CD8-positive, alpha-beta memory T cell (primary cell): ENCODE measurements around the gene NFIA. TPM values are rescaled to one million over a fixed set of nuclear protein-coding genes. Genes with fewer than 3 reads are reported as not detected.

Source experiments
- CTCF ChIA-PET: fragments of 350-600 bp; sonication (Branson Sonifier 250); formaldehyde crosslinking; loops from one replicate; lab custom pipeline; 2021; ENCODE audit warnings: antibody characterized with exemption; lab: Charles Lee
- POLR2A ChIA-PET: fragments of 350-600 bp; sonication (Branson Sonifier 250); formaldehyde crosslinking; loops from one replicate; lab custom pipeline; 2021; ENCODE audit warnings: antibody characterized with exemption; lab: Charles Lee
- DNase-seq, 5 donors: peaks; one replicate each; pipeline versions ENCODE4 v3.0.0 to v3.0.0-alpha.2; 2020 to 2022; ENCODE audit warnings: mixed read lengths in 1 of 5
- H3K27ac ChIP-seq: one replicate; pipeline ENCODE4 v1.7.0; 2013; ENCODE audit warnings: low read depth, mild to moderate bottlenecking, low read length, moderate library complexity
- H3K27me3 ChIP-seq: 2 replicates; pipeline ENCODE4 v1.7.0; 2013; ENCODE audit warnings: low read length, mild to moderate bottlenecking; ENCODE audit not compliant: insufficient read depth, poor library complexity, severe bottlenecking
- H3K36me3 ChIP-seq: 2 replicates; pipeline ENCODE4 v1.7.0; 2013; ENCODE audit warnings: mild to moderate bottlenecking, low read length, moderate library complexity; ENCODE audit not compliant: insufficient read depth
- H3K4me1 ChIP-seq: 2 replicates; pipeline ENCODE4 v1.7.0; 2013; ENCODE audit warnings: mild to moderate bottlenecking, low read length, moderate library complexity; ENCODE audit not compliant: insufficient read depth
- H3K4me3 ChIP-seq: 2 replicates; pipeline ENCODE4 v1.7.0; 2013; ENCODE audit warnings: mild to moderate bottlenecking, low read length
- H3K9me3 ChIP-seq: 2 replicates; pipeline ENCODE4 v1.7.0; 2013; ENCODE audit warnings: mild to moderate bottlenecking, low read length
- H3K27ac Mint-ChIP-seq, 8 donors: one replicate each; pipeline ENCODE4 v1.8.0; 2020 to 2021; ENCODE audit warnings: mixed read lengths in 8 of 8, mild to moderate bottlenecking in 6 of 8, inconsistent platforms in 3 of 8, moderate library complexity in 3 of 8
- H3K27me3 Mint-ChIP-seq, 2 donors: one replicate each; pipeline ENCODE4 v1.8.0; 2020 to 2021; ENCODE audit warnings: mixed read lengths in 2 of 2, mild to moderate bottlenecking in 1 of 2, moderate library complexity in 1 of 2
- H3K36me3 Mint-ChIP-seq, 3 donors: one replicate each; pipeline ENCODE4 v1.8.0; 2020 to 2021; ENCODE audit warnings: mixed read lengths in 3 of 3, inconsistent platforms in 1 of 3, mild to moderate bottlenecking in 1 of 3
- H3K4me1 Mint-ChIP-seq, 3 donors: one replicate each; pipeline ENCODE4 v1.8.0; 2020 to 2021; ENCODE audit warnings: mixed read lengths in 3 of 3, inconsistent platforms in 1 of 3, mild to moderate bottlenecking in 1 of 3
- H3K4me3 Mint-ChIP-seq, 7 donors: one replicate each; pipeline ENCODE4 v1.8.0; 2020 to 2021; ENCODE audit warnings: mixed read lengths in 7 of 7, mild to moderate bottlenecking in 6 of 7, moderate library complexity in 4 of 7, inconsistent platforms in 2 of 7
- H3K9me3 Mint-ChIP-seq, 5 donors: one replicate each; pipeline ENCODE4 v1.8.0; 2020 to 2022; ENCODE audit warnings: mixed read lengths in 5 of 5, mild to moderate bottlenecking in 3 of 5, moderate library complexity in 2 of 5, inconsistent platforms in 1 of 5
- polyA plus RNA-seq: library from polyadenylated mRNA; unstranded; fragments of 300-500 nt; fragmentation: Illumina TruSeq; gene quantifications from one replicate; pipeline ENCODE4 v1.2.3, GENCODE V29; 2021
- total RNA-seq, 2 experiments: library from RNA; stranded (reverse); gene quantifications; one replicate each; pipeline ENCODE4 v1.2.3, GENCODE V29; 2021

The NFIA gene
- total and polyA plus RNA-seq, 3 experiments from 2014 or later: 6.1 to 9.9 (median 7.0) TPM

DNA sequence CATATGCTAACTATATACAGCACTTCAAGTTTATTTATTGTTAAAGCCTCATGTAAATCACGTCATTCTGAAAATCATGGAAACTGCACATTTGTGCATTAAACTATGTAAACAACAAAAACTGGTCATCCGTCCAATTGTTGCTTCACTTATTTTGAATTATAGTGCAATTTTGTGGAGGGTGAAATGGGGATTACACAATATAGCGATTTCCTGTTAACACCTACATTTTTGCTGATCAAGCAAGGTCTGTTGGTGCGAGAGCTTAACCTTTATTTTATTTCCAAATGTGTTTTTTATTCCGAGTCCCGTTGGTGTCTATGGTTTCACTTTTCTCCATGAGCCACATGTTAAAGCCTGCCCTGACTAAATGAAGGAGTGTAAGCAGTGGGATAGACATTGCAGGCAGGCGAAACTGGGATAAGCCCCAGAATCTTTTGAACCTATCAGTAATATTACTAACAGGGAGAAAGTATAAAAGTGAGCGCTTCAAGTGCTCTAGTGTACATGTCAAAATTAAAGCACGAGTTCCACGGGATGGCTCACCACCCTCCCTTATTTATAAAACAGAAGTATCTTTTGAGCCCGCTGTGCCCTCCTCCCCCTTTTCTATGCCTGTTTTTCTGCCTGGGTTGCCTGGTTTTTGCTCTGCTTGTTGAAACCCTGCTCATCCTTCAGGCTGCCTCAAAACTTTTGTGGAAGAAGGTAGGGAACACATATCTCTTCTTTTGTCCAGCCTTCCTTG, 120.7 kb downstream of the NFIA start:
- POLR2A ChIA-PET: no interaction called here
- Histone ChIP-seq H3K36me3 (no peaks in the 10 kb centered on the region), H3K27me3 (no peaks in the 10 kb centered on the region), H3K4me3 (no peak overlapping the region), H3K9me3 (no peaks in the 10 kb centered on the region), H3K4me1 (no peaks in the 10 kb centered on the region), H3K27ac (no peak overlapping the region)
- no peaks in the 10 kb centered on the region for H3K9me3 Mint-ChIP-seq
- peaks cover 0 to 2% of the 10 kb centered on the region in 2 donors for H3K27me3 Mint-ChIP-seq
- H3K4me3 Mint-ChIP-seq: no peak overlapping the region
- peaks cover 0 to 3% (median 0%) of the 10 kb centered on the region in 3 donors for H3K36me3 Mint-ChIP-seq
- no peak overlapping the region for H3K27ac Mint-ChIP-seq
- CTCF ChIA-PET: interaction anchor here (1.6 kb wide), 1 partner anchor 154 kb away, joined by 4 read pairs; no protein-coding TSS in a partner anchor
- no peaks in the 10 kb centered on the region for H3K4me1 Mint-ChIP-seq
- DNase-seq: no peak

- POLR2A ChIA-PET: no interaction called here
- H3K4me1 ChIP-seq: no peaks in the 10 kb centered on the region
- peaks cover 0 to 3% (median 0%) of the 10 kb centered on the region in 3 donors for H3K36me3 Mint-ChIP-seq
- no peak overlapping the region for H3K27ac Mint-ChIP-seq
- no peaks in the 10 kb centered on the region for H3K9me3 ChIP-seq
- no peaks in the 10 kb centered on the region for H3K4me1 Mint-ChIP-seq
- H3K9me3 Mint-ChIP-seq: no peaks in the 10 kb centered on the region
- no peak for DNase-seq
- H3K4me3 Mint-ChIP-seq: no peak overlapping the region
- peaks cover 0 to 2% of the 10 kb centered on the region in 2 donors for H3K27me3 Mint-ChIP-seq
- H3K27me3 ChIP-seq: no peaks in the 10 kb centered on the region
- H3K4me3 ChIP-seq: no peak overlapping the region
- CTCF ChIA-PET: interaction anchor here (1.6 kb wide), 1 partner anchor 155 kb away, joined by 4 read pairs; no protein-coding TSS in a partner anchor
- H3K36me3 ChIP-seq: no peaks in the 10 kb centered on the region
- H3K27ac ChIP-seq: no peak overlapping the region
These were observed 122.2 kb downstream of the NFIA start for GRCh38 chr1:61204528-61204927.

DNA sequence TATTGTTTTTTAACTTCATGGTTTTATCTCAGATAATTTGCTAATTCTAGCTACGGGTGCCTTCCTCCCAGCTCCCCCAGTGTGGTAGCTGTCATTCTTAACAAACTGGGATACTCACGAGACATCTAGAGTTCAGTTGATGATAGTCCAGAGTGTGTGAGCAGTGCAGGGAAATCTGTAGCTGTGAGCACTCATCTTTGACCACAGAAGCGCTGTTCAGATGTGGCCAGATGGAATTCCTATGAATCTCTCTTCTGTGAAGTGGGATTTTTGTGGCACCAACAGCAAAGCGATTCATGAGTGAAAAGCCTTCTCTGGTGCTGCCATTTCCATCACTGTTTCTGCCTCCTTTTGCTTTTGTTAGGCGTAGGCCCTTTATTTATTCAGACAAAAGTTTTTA, 125.1 kb downstream of the NFIA start:
- H3K36me3 Mint-ChIP-seq: peaks cover 0 to 3% (median 0%) of the 10 kb centered on the region in 3 donors
- H3K9me3 Mint-ChIP-seq: no peaks in the 10 kb centered on the region
- H3K27ac Mint-ChIP-seq: no peak overlapping the region
- Histone ChIP-seq H3K36me3 (no peaks in the 10 kb centered on the region), H3K4me3 (no peak overlapping the region), H3K9me3 (no peaks in the 10 kb centered on the region), H3K27me3 (no peaks in the 10 kb centered on the region), H3K4me1 (no peaks in the 10 kb centered on the region), H3K27ac (no peak overlapping the region)
- ChIA-PET CTCF (interaction anchor here (5.7 kb wide), 1 partner anchor 158 kb away, joined by 44 read pairs; no protein-coding TSS in a partner anchor), POLR2A (no interaction called here)
- H3K4me1 Mint-ChIP-seq: peaks cover 0 to under 1% (median 0%) of the 10 kb centered on the region in 3 donors
- peaks cover 0 to 2% of the 10 kb centered on the region in 2 donors for H3K27me3 Mint-ChIP-seq
- no peak for DNase-seq
- H3K4me3 Mint-ChIP-seq: no peak overlapping the region

DNA sequence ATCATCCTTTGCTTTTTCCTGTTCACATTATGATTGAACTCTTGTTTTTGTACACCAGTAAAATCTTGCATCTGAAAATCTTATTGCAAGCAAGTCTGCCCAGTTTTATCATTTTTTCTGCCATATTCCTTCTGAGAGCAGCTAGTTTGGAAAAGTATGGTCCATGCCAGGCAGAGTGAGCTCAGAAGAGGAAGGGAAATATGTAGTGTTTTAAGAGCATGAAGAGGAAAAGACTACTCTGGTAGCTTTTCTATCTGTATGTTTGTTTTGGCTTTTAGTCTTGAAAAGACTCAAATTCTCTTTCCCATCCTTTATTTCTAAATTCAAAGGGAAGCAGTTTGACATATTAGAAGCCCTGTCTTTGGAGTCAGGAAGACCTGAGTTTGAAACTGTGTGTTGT, 125.8 kb downstream of the NFIA start:
- DNase-seq: no peak
- Mint-ChIP-seq H3K27ac (no peak overlapping the region), H3K36me3 (peaks cover 0 to 3% (median 0%) of the 10 kb centered on the region in 3 donors), H3K4me3 (no peak overlapping the region), H3K9me3 (no peaks in the 10 kb centered on the region), H3K27me3 (peaks cover 0 to 4% of the 10 kb centered on the region in 2 donors), H3K4me1 (peaks cover 2 to 8% (median 7%) of the 10 kb centered on the region in 3 donors)
- POLR2A ChIA-PET: no interaction called here
- Histone ChIP-seq H3K36me3 (no peaks in the 10 kb centered on the region), H3K4me3 (no peak overlapping the region), H3K27me3 (no peaks in the 10 kb centered on the region), H3K9me3 (no peaks in the 10 kb centered on the region), H3K27ac (no peak overlapping the region), H3K4me1 (no peaks in the 10 kb centered on the region)
- CTCF ChIA-PET: interaction anchor here (5.7 kb wide), 1 partner anchor 158 kb away, joined by 44 read pairs; no protein-coding TSS in a partner anchor

DNA sequence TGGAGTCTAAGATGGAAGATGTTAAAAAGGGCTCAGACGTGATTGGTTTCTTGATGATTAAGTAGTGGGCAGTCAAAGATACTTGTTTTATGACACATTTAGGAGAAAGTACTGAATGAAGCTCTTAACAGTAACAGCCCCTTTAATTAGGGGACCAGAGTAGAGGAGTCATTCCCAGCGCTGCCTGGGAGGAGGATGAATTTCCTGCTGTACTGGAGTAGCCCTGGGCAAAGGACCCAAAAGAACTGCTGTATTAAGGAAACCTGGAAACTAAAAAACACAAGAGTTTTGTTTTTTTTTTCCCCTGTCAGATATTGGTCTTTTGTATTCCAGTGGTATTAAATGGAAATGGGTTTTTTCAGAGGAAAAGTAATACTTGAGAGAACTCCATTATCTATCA, 126.5 kb downstream of the NFIA start:
- peaks cover 0 to 4% of the 10 kb centered on the region in 2 donors for H3K27me3 Mint-ChIP-seq
- peaks cover 0 to 3% (median 3%) of the 10 kb centered on the region in 3 donors for H3K36me3 Mint-ChIP-seq
- H3K36me3 ChIP-seq: no peaks in the 10 kb centered on the region
- H3K4me3 ChIP-seq: no peak overlapping the region
- H3K9me3 Mint-ChIP-seq: no peaks in the 10 kb centered on the region
- no peaks in the 10 kb centered on the region for H3K4me1 ChIP-seq
- H3K27ac ChIP-seq: no peak overlapping the region
- ChIA-PET POLR2A (no interaction called here), CTCF (interaction anchor here (1.0 to 5.7 kb wide), 2 partner anchors 131 to 159 kb away, joined by 3 to 44 read pairs; no protein-coding TSS in a partner anchor)
- DNase-seq: no peak
- no peaks in the 10 kb centered on the region for H3K27me3 ChIP-seq
- peaks cover 2 to 10% (median 8%) of the 10 kb centered on the region in 3 donors for H3K4me1 Mint-ChIP-seq
- H3K27ac Mint-ChIP-seq: no peak overlapping the region
- no peaks in the 10 kb centered on the region for H3K9me3 ChIP-seq
- H3K4me3 Mint-ChIP-seq: no peak overlapping the region

DNA sequence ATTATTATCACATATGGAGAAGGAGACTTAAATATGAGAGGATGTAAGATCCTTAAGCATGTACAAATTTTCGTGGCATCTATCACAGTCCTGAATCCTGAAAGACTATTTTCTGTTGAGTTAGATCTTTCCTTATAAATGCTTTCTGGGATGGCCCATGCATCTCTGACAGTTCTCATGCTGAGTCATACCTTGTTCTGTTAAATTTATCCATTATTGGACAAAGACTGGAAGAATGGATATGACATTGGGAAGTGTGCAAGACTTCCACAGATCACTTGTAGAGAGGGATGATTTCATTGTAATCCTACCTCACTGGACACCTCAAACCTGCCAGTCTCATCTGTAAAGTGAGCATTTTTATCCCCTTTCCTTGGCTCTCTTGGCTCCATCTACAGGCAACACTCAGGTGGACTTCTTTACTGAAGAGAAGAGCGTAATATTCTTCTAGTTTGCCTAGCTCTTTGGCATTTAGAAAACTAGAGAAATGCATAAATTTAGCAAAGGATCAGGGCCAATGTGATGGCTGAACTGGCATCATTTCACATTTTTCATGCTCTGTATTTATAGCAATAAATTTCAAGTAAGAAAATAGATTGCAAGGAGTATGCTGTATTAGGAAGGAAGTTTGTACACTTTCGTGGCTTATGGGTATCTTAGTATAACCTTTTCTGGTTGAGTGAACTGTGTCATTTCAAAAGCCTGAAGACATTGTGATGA, 128.2 kb downstream of the NFIA start:
- peak overlapping the region in 1 of 8 donors; percentile 28 for H3K27ac Mint-ChIP-seq
- H3K4me1 Mint-ChIP-seq: peaks cover 2 to 10% (median 8%) of the 10 kb centered on the region in 3 donors
- H3K36me3 Mint-ChIP-seq: peaks cover 0 to 3% (median 3%) of the 10 kb centered on the region in 3 donors
- Histone ChIP-seq H3K27ac (no peak overlapping the region), H3K4me1 (no peaks in the 10 kb centered on the region), H3K9me3 (no peaks in the 10 kb centered on the region), H3K4me3 (no peak overlapping the region), H3K36me3 (no peaks in the 10 kb centered on the region), H3K27me3 (no peaks in the 10 kb centered on the region)
- no peak for DNase-seq
- H3K27me3 Mint-ChIP-seq: peaks cover 0 to 1% of the 10 kb centered on the region in 2 donors
- H3K9me3 Mint-ChIP-seq: no peaks in the 10 kb centered on the region
- ChIA-PET CTCF (interaction anchor here (0.6 to 5.7 kb wide), 2 partner anchors 11 to 161 kb away, joined by 3 to 44 read pairs; no protein-coding TSS in a partner anchor), POLR2A (no interaction called here)
- H3K4me3 Mint-ChIP-seq: no peak overlapping the region

DNA sequence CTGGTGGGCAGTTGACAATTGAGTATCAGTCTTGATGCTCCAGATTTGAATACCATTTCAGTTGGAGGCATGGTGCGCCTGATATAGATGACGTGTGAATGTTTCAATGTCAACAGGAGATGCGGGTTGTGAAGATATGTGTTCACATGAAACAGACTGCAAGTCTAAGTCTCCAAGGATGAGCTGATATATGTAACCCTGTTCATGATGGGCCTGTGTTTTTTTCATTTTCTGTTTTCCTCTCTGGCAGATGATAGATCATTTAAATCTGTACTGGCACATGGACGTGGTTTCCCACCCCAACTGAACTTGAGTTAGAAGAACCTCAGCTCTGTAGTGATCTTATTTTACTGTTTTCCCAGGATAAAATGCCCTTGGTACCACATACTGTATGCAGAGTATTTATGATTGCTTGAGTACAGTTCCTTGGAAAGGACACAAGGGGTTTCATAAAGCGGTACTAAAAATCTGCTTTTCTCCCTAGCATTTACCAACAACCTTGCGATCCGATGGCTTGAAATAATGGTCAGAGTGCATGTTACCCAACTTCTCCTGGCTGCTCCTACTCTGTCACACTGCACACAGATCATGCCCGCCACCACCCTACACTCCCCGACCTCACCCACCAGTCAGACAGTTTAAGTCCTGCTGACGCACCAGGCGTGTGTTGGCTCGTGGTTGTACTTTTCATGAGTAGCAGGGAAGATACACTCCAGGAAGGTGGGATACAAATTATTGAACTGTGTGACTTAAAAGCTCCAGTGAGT, 131.1 kb downstream of the NFIA start:
- no peaks in the 10 kb centered on the region for H3K9me3 Mint-ChIP-seq
- H3K4me3 Mint-ChIP-seq: peak overlapping the region in 1 of 7 donors; percentile 1
- DNase-seq: no peak
- H3K27me3 ChIP-seq: no peaks in the 10 kb centered on the region
- ChIA-PET CTCF (interaction anchor here (2.1 to 2.8 kb wide), 2 partner anchors 164 to 235 kb away, joined by 5 to 9 read pairs; no protein-coding TSS in a partner anchor), POLR2A (no interaction called here)
- H3K4me1 Mint-ChIP-seq: peaks cover 2 to 10% (median 8%) of the 10 kb centered on the region in 3 donors
- H3K4me3 ChIP-seq: no peak overlapping the region
- no peak overlapping the region for H3K27ac ChIP-seq
- H3K27ac Mint-ChIP-seq: no peak overlapping the region
- H3K36me3 ChIP-seq: no peaks in the 10 kb centered on the region
- peaks cover 0 to 3% (median 0%) of the 10 kb centered on the region in 3 donors for H3K36me3 Mint-ChIP-seq
- no peaks in the 10 kb centered on the region for H3K4me1 ChIP-seq
- no peaks in the 10 kb centered on the region for H3K9me3 ChIP-seq
- peaks cover 0 to 2% of the 10 kb centered on the region in 2 donors for H3K27me3 Mint-ChIP-seq
